ENCODE results near the gene SYT3.

Gene SYT3

DNA sequence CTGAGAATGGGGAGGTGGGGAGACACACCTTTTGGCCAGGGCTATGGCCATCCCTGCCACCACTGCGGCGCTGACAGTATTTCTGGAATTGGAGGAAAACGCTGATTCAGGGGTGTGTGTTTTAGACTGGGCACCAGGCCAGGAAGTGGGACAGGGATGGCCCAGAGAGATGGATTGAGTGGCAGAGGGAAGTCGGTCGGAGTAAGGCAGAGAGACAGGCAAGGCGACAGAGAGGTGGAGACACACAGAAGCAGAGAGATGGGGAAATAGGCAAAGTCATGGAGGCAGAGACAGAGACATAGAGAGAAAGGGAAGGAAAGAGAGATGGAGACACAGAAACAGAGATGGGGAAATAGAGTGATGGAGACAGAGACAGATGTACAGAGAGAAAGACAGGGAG is 5.4 kb upstream of the SYT3 start:
- Histone ChIP-seq H3K79me2 (ENCODE audit: insufficient read depth, low read length) (no peaks in the 10 kb centered on the region), H4K20me1 (ENCODE audit: low read depth, low read length) (no peaks in the 10 kb centered on the region), H3K4me2 (ENCODE audit: low read depth, low read length, poor library complexity, severe bottlenecking) (no peak overlapping the region), H3K9ac (ENCODE audit: low read length) (no peak overlapping the region), H3K27ac (ENCODE audit: low read depth, low read length) (no peak overlapping the region), H3F3A (ENCODE audit: insufficient read depth) (no peaks in the 10 kb centered on the region), H3K9me3 (ENCODE audit: insufficient read depth, low read length) (no peaks in the 10 kb centered on the region), H3K27me3 (ENCODE audit: low read length) (no peaks in the 10 kb centered on the region), H3K4me3 (ENCODE audit: insufficient read depth, low read length, poor library complexity, severe bottlenecking) (no peak overlapping the region), H3K9me2 (replicated peaks; ENCODE audit: insufficient read depth, low read length) (no peaks in the 10 kb centered on the region), H2AFZ (ENCODE audit: low read depth, low read length, severe bottlenecking) (no peak overlapping the region), H3K36me3 (ENCODE audit: low read length) (no peaks in the 10 kb centered on the region)
- TF ChIP-seq, protein P1, sequence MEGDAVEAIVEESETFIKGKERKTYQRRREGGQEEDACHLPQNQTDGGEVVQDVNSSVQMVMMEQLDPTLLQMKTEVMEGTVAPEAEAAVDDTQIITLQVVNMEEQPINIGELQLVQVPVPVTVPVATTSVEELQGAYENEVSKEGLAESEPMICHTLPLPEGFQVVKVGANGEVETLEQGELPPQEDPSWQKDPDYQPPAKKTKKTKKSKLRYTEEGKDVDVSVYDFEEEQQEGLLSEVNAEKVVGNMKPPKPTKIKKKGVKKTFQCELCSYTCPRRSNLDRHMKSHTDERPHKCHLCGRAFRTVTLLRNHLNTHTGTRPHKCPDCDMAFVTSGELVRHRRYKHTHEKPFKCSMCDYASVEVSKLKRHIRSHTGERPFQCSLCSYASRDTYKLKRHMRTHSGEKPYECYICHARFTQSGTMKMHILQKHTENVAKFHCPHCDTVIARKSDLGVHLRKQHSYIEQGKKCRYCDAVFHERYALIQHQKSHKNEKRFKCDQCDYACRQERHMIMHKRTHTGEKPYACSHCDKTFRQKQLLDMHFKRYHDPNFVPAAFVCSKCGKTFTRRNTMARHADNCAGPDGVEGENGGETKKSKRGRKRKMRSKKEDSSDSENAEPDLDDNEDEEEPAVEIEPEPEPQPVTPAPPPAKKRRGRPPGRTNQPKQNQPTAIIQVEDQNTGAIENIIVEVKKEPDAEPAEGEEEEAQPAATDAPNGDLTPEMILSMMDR (IDR thresholded peaks at IDR 0.05; ENCODE audit: insufficient read depth, low read length, poor library complexity, severe bottlenecking) = no peak
- no peak for TF ChIP-seq EZH2phosphoT487 (conservative IDR thresholded peaks at IDR 0.05; ENCODE audit: low read length)

DNA sequence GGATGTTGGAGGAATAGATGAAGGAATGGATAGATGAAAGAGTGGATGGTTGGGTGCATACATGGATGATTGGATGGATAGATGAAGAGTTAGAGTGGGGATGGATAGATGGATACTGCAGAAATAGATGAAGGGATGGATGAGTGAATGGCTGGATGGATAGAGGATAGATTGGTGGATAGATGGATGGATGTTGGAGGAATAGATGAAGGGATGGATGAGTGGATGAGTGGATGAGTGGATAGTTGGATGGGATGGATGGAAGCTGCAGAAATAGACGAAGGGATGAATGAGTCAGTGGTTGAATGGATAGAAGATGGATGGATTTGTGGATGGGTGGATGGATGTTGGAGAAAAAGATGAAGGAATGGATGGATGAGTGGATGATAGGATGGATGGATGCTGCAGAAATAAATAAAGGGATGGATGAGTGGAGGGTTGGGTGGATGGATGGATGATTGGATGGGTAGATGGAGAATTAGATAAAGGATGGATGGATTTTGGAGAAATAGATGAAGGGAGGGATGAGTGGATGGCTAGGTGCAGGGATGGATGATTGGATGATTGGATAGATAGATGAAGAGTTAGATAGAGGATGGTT is 4.7 kb upstream of the SYT3 start:
- no peaks in the 10 kb centered on the region for H3K9me3 ChIP-seq (ENCODE audit: insufficient read depth, low read length)

DNA sequence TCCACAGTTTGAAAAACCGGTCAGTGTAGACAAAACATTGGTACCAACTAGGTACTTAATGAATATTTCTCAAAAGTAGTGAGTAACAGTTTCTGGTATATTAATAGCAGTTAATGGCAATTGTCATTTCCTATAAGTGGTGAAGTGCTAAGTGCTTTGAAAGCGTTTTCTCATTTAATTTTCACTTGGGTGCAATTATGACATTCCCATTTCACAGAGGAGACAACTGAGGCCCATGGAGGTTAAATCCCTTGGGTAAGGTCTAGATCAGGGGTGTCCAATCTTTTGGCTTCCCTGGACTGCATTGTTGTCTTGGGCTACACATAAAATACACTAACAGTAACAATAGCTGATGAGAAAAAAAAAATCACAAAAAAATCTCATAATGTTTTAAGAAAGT is 687 bp upstream of the SYT3 start:
- H3K9me3 ChIP-seq (ENCODE audit: insufficient read depth, low read length) = no peaks in the 10 kb centered on the region
- H3F3A ChIP-seq (ENCODE audit: insufficient read depth) = no peaks in the 10 kb centered on the region
- no peak overlapping the region for H3K9ac ChIP-seq (ENCODE audit: low read length)
- TF ChIP-seq EZH2phosphoT487 (conservative IDR thresholded peaks at IDR 0.05; ENCODE audit: low read length) = no peak
- TF ChIP-seq, protein P1 (IDR thresholded peaks at IDR 0.05; ENCODE audit: insufficient read depth, low read length, poor library complexity, severe bottlenecking) = no peak
- no peaks in the 10 kb centered on the region for H3K27me3 ChIP-seq (ENCODE audit: low read length)
- H3K79me2 ChIP-seq (ENCODE audit: insufficient read depth, low read length) = no peaks in the 10 kb centered on the region
- no peak overlapping the region for H2AFZ ChIP-seq (ENCODE audit: low read depth, low read length, severe bottlenecking)
- H3K9me2 ChIP-seq (replicated peaks; ENCODE audit: insufficient read depth, low read length) = no peaks in the 10 kb centered on the region
- no peaks in the 10 kb centered on the region for H3K36me3 ChIP-seq (ENCODE audit: low read length)
- no peak overlapping the region for H3K4me3 ChIP-seq (ENCODE audit: insufficient read depth, low read length, poor library complexity, severe bottlenecking)
- H3K4me2 ChIP-seq (ENCODE audit: low read depth, low read length, poor library complexity, severe bottlenecking) = no peak overlapping the region
- H3K27ac ChIP-seq (ENCODE audit: low read depth, low read length) = no peak overlapping the region
- no peaks in the 10 kb centered on the region for H4K20me1 ChIP-seq (ENCODE audit: low read depth, low read length)

More for the DNA sequence above, 4.7 kb upstream of the SYT3 start:
- no peaks in the 10 kb centered on the region for H3K27me3 ChIP-seq (ENCODE audit: low read length)
- H4K20me1 ChIP-seq (ENCODE audit: low read depth, low read length) = no peaks in the 10 kb centered on the region
- H3K27ac ChIP-seq (ENCODE audit: low read depth, low read length) = no peak overlapping the region
- no peak overlapping the region for H3K4me3 ChIP-seq (ENCODE audit: insufficient read depth, low read length, poor library complexity, severe bottlenecking)
- H3K36me3 ChIP-seq (ENCODE audit: low read length) = no peaks in the 10 kb centered on the region
- H3F3A ChIP-seq (ENCODE audit: insufficient read depth) = no peaks in the 10 kb centered on the region
- H3K79me2 ChIP-seq (ENCODE audit: insufficient read depth, low read length) = no peaks in the 10 kb centered on the region
- TF ChIP-seq EZH2phosphoT487 (conservative IDR thresholded peaks at IDR 0.05; ENCODE audit: low read length) = no peak
- TF ChIP-seq, protein P1 (IDR thresholded peaks at IDR 0.05; ENCODE audit: insufficient read depth, low read length, poor library complexity, severe bottlenecking) = no peak
- no peak overlapping the region for H3K4me2 ChIP-seq (ENCODE audit: low read depth, low read length, poor library complexity, severe bottlenecking)
- no peak overlapping the region for H3K9ac ChIP-seq (ENCODE audit: low read length)
- H3K9me2 ChIP-seq (replicated peaks; ENCODE audit: insufficient read depth, low read length) = no peaks in the 10 kb centered on the region
- H2AFZ ChIP-seq (ENCODE audit: low read depth, low read length, severe bottlenecking) = no peak overlapping the region
